Lower leg skin (tissue), 4 donors: Measurements from ENCODE around the gene ZCCHC17. TPM values are rescaled to one million over a fixed set of nuclear protein-coding genes. Genes with fewer than 3 reads are reported as not detected.

Source experiments
- DNase-seq, 2 donors: peaks; one replicate each; pipeline ENCODE4 v3.0.0-alpha.2; 2019; ENCODE audit warnings: low spot score in 2 of 2
- H3K4me3 ChIP-seq: fragments of 200-600 bp; sonication (generic); 2 replicates; pipeline ENCODE4 v1.5.1; 2017; ENCODE audit warnings: mild to moderate bottlenecking, low read depth; ENCODE audit not compliant: poor library complexity, severe bottlenecking
- CTCF ChIP-seq, 3 donors: fragments of 450-650 bp; IDR thresholded peaks; one replicate each; pipeline ENCODE4 v1.5.1; 2016; ENCODE audit warnings: antibody characterized with exemption in 3 of 3, mild to moderate bottlenecking in 3 of 3, moderate library complexity in 2 of 3
- POLR2A ChIP-seq, 2 donors: fragments of 450-650 bp; IDR thresholded peaks; one replicate each; pipeline ENCODE4 v1.6.1; 2016 to 2017; ENCODE audit warnings: antibody characterized with exemption in 2 of 2, mild to moderate bottlenecking in 1 of 2, moderate library complexity in 1 of 2
- WGBS, 2 donors: methylation state at CpG; one replicate each; pipeline ENCODE4 v1.1.5; 2018; 5-methylcytosine and 5-hydroxymethylcytosine counted together
- intact Hi-C: fragments of 100-400 bp; cut with DNase I; formaldehyde crosslinking; loops from one replicate; pipeline ENCODE4 v1.15.0; 2023; ENCODE audit warnings: low total_unique reads
- total RNA-seq, 4 donors: library from RNA; depleted of rRNA; stranded (reverse); fragments of >200 nt; gene quantifications; one replicate each; pipeline ENCODE4 v1.1.0, GENCODE V29; 2016

Gene ZCCHC17
- total RNA-seq, 4 donors from 2014 or later, result 14.9 to 23.2 (median 17.6) TPM

- intact Hi-C loops, result no loop called here
- H3K4me3 ChIP-seq, result no peak overlapping the region
- peak in 1 of 2 donors; percentile 84 for DNase-seq
- 58 to 66% methylated on average over 7 of the region's 7 CpGs for WGBS, 2 donors
- TF ChIP-seq CTCF (IDR thresholded peaks at IDR 0.05) (no peak), POLR2A (IDR thresholded peaks at IDR 0.05) (no peak)
These were observed 77.8 kb downstream of the ZCCHC17 start for GRCh38 chr1:31374511-31375196.

GRCh38 chr1:31376375-31377134 is 79.7 kb downstream of the ZCCHC17 start:
- intact Hi-C loops, result no loop called here
- WGBS, 2 donors, result 56 to 71% methylated on average over 8 of the region's 8 CpGs

GRCh38 chr1:31377364-31377863 is 80.6 kb downstream of the ZCCHC17 start:
- H3K4me3 ChIP-seq, result no peak overlapping the region
- WGBS, 2 donors, result 94% methylated on average over 3 of the region's 3 CpGs
- TF ChIP-seq POLR2A (IDR thresholded peaks at IDR 0.05) (no peak), CTCF (IDR thresholded peaks at IDR 0.05) (no peak)
- intact Hi-C loops, result no loop called here
- DNase-seq, result no peak

More at GRCh38 chr1:31376375-31377134, 79.7 kb downstream of the ZCCHC17 start:
- no peak overlapping the region for H3K4me3 ChIP-seq
- DNase-seq, result peak in 1 of 2 donors; percentile 78
- TF ChIP-seq CTCF (IDR thresholded peaks at IDR 0.05) (no peak), POLR2A (IDR thresholded peaks at IDR 0.05) (no peak)

- intact Hi-C loops, result no loop called here
- H3K4me3 ChIP-seq, result no peak overlapping the region
- DNase-seq, result peak in 1 of 2 donors; percentile 25
- TF ChIP-seq POLR2A (IDR thresholded peaks at IDR 0.05) (no peak), CTCF (IDR thresholded peaks at IDR 0.05) (no peak)
These were observed 81.2 kb downstream of the ZCCHC17 start for GRCh38 chr1:31378001-31378400.

GRCh38 chr1:31380181-31380580 is 83.3 kb downstream of the ZCCHC17 start:
- 43 to 52% methylated on average over 3 of the region's 3 CpGs for WGBS, 2 donors
- intact Hi-C loops, result no loop called here

More at GRCh38 chr1:31380181-31380580, 83.3 kb downstream of the ZCCHC17 start:
- no peak overlapping the region for H3K4me3 ChIP-seq
- DNase-seq, result no peak
- TF ChIP-seq CTCF (IDR thresholded peaks at IDR 0.05) (no peak), POLR2A (IDR thresholded peaks at IDR 0.05) (no peak)
